Choroid plexus epithelial cell (primary cell): ENCODE data around the gene TOP1.

Experiments
- DNase-seq: peaks from one replicate; pipeline ENCODE4 v3.0.0-alpha.2; 2010; ENCODE audit warnings: low read depth
- H3K4me3 ChIP-seq: 2 replicates; pipeline ENCODE4 v1.5.1; 2011; ENCODE audit warnings: low read depth, mild to moderate bottlenecking, control low read depth, low read length, moderate library complexity
- TF ChIP-seq, protein P1 (sequence below): conservative IDR thresholded peaks from 2 replicates; pipeline ENCODE4 v1.5.1; 2011; ENCODE audit warnings: low read depth, mild to moderate bottlenecking, control low read depth, inconsistent platforms, low read length, moderate library complexity

TOP1 gene

GRCh38 chr20:41011551-41012067 lies 17.0 kb upstream of the TOP1 start:
- TF ChIP-seq, protein P1, sequence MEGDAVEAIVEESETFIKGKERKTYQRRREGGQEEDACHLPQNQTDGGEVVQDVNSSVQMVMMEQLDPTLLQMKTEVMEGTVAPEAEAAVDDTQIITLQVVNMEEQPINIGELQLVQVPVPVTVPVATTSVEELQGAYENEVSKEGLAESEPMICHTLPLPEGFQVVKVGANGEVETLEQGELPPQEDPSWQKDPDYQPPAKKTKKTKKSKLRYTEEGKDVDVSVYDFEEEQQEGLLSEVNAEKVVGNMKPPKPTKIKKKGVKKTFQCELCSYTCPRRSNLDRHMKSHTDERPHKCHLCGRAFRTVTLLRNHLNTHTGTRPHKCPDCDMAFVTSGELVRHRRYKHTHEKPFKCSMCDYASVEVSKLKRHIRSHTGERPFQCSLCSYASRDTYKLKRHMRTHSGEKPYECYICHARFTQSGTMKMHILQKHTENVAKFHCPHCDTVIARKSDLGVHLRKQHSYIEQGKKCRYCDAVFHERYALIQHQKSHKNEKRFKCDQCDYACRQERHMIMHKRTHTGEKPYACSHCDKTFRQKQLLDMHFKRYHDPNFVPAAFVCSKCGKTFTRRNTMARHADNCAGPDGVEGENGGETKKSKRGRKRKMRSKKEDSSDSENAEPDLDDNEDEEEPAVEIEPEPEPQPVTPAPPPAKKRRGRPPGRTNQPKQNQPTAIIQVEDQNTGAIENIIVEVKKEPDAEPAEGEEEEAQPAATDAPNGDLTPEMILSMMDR: no peak
- DNase-seq: no peak
- H3K4me3 ChIP-seq: no peak overlapping the region

DNA sequence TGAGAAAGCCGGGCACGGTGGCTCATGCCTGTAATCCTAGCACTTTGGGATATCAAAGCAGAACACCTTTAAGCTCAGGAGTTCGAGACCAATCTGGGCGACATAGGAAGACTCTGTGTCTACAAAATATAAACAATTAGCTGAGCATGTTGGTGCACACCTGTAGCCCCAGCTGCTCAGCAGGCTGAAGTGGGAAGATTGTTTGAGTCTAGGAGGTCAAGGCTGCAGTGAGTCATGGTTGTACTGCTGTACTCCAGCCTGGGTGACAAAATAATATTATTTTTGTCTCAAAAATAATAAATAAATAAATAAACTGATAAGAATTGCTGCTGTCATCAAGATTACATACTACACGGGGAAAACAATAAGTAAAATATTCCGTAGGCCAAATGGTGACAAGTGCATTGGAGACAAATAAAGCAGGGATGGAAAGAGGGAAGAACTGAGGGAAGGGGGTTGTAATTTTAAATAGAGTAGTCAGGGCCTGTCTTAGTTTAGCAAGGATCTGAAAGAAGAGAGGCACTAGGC lies 14.0 kb upstream of the TOP1 start:
- H3K4me3 ChIP-seq: no peak overlapping the region
- peak; percentile 58 for DNase-seq
- TF ChIP-seq, protein P1: no peak

DNA sequence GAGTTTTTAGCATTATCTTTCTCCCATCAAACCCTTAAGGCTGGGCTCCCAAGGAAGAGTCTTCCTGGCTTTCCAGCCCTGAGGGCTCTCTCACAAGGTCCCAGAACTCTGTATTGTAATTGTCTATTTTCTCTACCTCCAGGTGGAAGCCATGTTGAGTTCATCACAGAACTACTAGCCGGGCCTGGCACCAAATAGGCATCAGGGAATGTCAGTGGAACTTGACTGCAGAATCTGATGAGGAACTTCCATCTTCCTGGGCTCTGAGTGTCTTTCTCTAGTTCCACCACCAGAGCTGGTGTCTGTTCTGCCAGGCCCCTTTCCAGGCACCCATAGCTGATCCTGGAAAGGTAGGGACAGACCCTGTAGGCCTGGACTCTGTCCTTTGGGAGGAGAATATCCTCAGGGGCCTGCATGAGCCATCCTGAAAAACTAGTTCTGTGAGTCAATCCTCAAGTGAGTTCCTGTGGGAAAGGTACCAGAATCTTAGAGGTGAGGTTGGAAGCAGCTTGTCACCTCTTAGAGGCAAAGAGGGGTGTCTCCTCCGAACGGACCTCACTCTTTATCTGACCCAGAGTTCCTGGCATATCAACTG lies 11.1 kb upstream of the TOP1 start:
- TF ChIP-seq, protein P1: peak; percentile 2
- no peak for DNase-seq
- H3K4me3 ChIP-seq: no peak overlapping the region

- no peak overlapping the region for H3K4me3 ChIP-seq
- TF ChIP-seq, protein P1: no peak
Measured at GRCh38 chr20:41018153-41018552, 10.5 kb upstream of the TOP1 start.

DNA sequence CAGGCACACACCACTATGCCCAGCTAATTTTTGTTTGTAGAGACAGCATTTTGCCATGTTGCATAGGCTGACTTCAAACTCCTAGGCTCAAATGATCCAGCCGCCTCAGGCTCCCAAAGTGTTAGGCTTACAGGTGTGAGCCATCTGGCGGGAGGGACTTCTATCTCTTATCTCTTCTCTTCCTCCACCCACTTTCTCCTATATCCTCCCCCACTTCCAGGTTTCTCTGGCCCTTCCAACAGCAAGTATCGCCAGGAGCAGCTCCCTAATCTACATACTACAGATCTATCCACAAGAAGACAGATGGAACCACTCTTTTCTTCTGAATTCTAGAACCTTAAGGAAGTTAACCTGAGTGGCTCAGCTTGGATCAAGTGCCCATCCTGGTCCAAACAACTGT lies 5.1 kb upstream of the TOP1 start:
- TF ChIP-seq, protein P1: no peak
- no peak for DNase-seq
- H3K4me3 ChIP-seq: no peak overlapping the region

More at GRCh38 chr20:41018153-41018552, 10.5 kb upstream of the TOP1 start:
- no peak for DNase-seq

DNA sequence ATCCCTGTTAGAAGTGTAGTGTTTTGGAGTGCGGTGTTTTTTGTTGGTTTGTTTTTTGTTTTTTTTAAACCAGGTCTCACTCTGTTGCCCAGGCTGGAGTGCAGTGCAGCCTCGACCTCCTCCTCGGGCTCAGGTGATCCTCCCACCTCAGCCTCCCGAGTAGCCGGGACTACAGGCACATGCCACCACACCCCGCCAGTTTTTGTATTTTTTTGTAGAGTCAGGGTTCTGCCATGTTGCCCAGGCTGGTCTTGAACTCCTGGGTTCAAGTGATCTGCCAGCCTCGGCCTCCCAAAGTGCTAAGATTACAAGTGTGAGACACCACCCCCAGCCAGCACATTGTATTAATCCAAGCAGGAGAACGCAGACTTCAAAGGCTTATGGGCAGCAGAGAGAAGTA lies 1.3 kb upstream of the TOP1 start:
- H3K4me3 ChIP-seq: no peak overlapping the region
- DNase-seq: no peak
- TF ChIP-seq, protein P1: no peak

GRCh38 chr20:41027872-41028358 lies 707 bp upstream of the TOP1 start:
- no peak for DNase-seq
- TF ChIP-seq, protein P1: no peak

More at GRCh38 chr20:41027872-41028358, 707 bp upstream of the TOP1 start:
- H3K4me3 ChIP-seq: peak overlapping the region; percentile 58
